Mucosa of descending colon (tissue), 3 donors: ENCODE measurements around the gene C1QL4. TPM values are rescaled to one million over a fixed set of nuclear protein-coding genes. Genes with fewer than 3 reads are reported as not detected.
A peak's percentile ranks its signal among the peaks of the same experiment; 100 is the strongest.

Source experiments
- ATAC-seq: fragments of 200-7000 bp; cut with Tn5 transposase; one replicate; pipeline ENCODE4 v1.9.1; 2020; ENCODE audit warnings: mild to moderate bottlenecking, moderate library complexity
- DNase-seq, 3 donors: peaks; one replicate each; pipeline ENCODE4 v3.0.0-alpha.2; 2020
- H3K36me3 ChIP-seq: fragments of 200-600 bp; one replicate; pipeline ENCODE4 v1.8.0; 2021; ENCODE audit warnings: low read depth, mild to moderate bottlenecking
- H3K4me1 ChIP-seq: fragments of 200-600 bp; one replicate; pipeline ENCODE4 v1.8.0; 2021; ENCODE audit warnings: low read depth, mild to moderate bottlenecking
- H3K4me3 ChIP-seq: fragments of 200-600 bp; one replicate; pipeline ENCODE4 v1.8.0; 2021; ENCODE audit warnings: mild to moderate bottlenecking
- H3K9me3 ChIP-seq: fragments of 200-600 bp; one replicate; pipeline ENCODE4 v1.8.0; 2021; ENCODE audit warnings: mild to moderate bottlenecking
- CTCF ChIP-seq: fragments of 200-600 bp; IDR thresholded peaks from one replicate; pipeline ENCODE4 v1.8.0; 2022; ENCODE audit warnings: antibody characterized with exemption, mild to moderate bottlenecking
- intact Hi-C, 2 donors: fragments of 100-400 bp; cut with DNase I in 1 of 2; cut with micrococcal nuclease in 1 of 2; formaldehyde crosslinking; loops; one replicate each; pipeline versions ENCODE4 v1.11.0 to v1.11.1; 2022; cut with DNase I, micrococcal nuclease
- total RNA-seq, 3 donors: library from RNA; stranded (reverse); fragmentation: NEBNext Ultra II Directional in 2 of 3; extraction: Animal tissue kit (Norgen Biotek cat#: 25700) in 2 of 3; gene quantifications; one replicate each; pipeline versions ENCODE4 v1.2.1 to v1.2.4, GENCODE V29; 2021 to 2023
- donor health status: DM: no; HTN: no; CAD: no; lungs with moderate emphysema.
- donor health status: DM: no; HTN: no; CAD: no.
- donor health status: DM: no; HTN: yes; CAD: no.

Gene C1QL4
- total RNA-seq, 3 donors from 2014 or later: not detected

- TF ChIP-seq CTCF: no peak
- DNase-seq (no peak), ATAC-seq (no peak)
- Histone ChIP-seq H3K4me3 (no peak overlapping the region), H3K9me3 (no peaks in the 10 kb centered on the region), H3K4me1 (peaks cover 34% of the 10 kb centered on the region), H3K36me3 (no peaks in the 10 kb centered on the region)
- intact Hi-C loops: loop anchor here in 1 of 2 donors (10.0 kb wide), 1 partner anchor 55 kb away; no protein-coding TSS in a partner anchor
Measured at GRCh38 chr12:49340095-49340870, 3.3 kb upstream of the C1QL4 start.

GRCh38 chr12:49339464-49339861 lies 2.5 kb upstream of the C1QL4 start:
- H3K36me3 ChIP-seq: no peaks in the 10 kb centered on the region
- no peak overlapping the region for H3K4me3 ChIP-seq
- ATAC-seq: peak; percentile 63
- peaks cover 27% of the 10 kb centered on the region for H3K4me1 ChIP-seq
- H3K9me3 ChIP-seq: no peaks in the 10 kb centered on the region
- TF ChIP-seq CTCF: no peak
- DNase-seq: peak; percentile 77 to 80 (median 80)
- intact Hi-C loops: loop anchor here in 1 of 2 donors (10.0 kb wide), 1 partner anchor 55 kb away; no protein-coding TSS in a partner anchor

GRCh38 chr12:49338830-49339463 lies 2.0 kb upstream of the C1QL4 start:
- Histone ChIP-seq H3K9me3 (no peaks in the 10 kb centered on the region), H3K4me1 (peaks cover 27% of the 10 kb centered on the region), H3K4me3 (no peak overlapping the region), H3K36me3 (no peaks in the 10 kb centered on the region)
- ATAC-seq (no peak), DNase-seq (no peak)
- no peak for TF ChIP-seq CTCF
- intact Hi-C loops: loop anchor here in 1 of 2 donors (10.0 kb wide), 1 partner anchor 54 kb away; no protein-coding TSS in a partner anchor

GRCh38 chr12:49335955-49336644 lies 888 bp downstream of the C1QL4 start:
- DNase-seq (no peak), ATAC-seq (no peak)
- H3K9me3 ChIP-seq: no peaks in the 10 kb centered on the region
- intact Hi-C loops: loop anchor here in 1 of 2 donors (10.0 kb wide), 1 partner anchor 51 kb away; no protein-coding TSS in a partner anchor
- TF ChIP-seq CTCF: no peak
- H3K36me3 ChIP-seq: no peaks in the 10 kb centered on the region
- no peak overlapping the region for H3K4me3 ChIP-seq
- peaks cover 25% of the 10 kb centered on the region for H3K4me1 ChIP-seq

- Histone ChIP-seq H3K36me3 (no peaks in the 10 kb centered on the region), H3K9me3 (no peaks in the 10 kb centered on the region), H3K4me3 (no peak overlapping the region), H3K4me1 (peaks cover 25% of the 10 kb centered on the region)
- no peak for DNase-seq
- no peak for ATAC-seq
- no peak for TF ChIP-seq CTCF
- intact Hi-C loops: loop anchor here in 1 of 2 donors (10.0 kb wide), 1 partner anchor 51 kb away; no protein-coding TSS in a partner anchor
Measured at GRCh38 chr12:49335118-49335954, 1.7 kb downstream of the C1QL4 start.
